ENCODE measurements around the gene PRIMA1.

The PRIMA1 gene

DNA sequence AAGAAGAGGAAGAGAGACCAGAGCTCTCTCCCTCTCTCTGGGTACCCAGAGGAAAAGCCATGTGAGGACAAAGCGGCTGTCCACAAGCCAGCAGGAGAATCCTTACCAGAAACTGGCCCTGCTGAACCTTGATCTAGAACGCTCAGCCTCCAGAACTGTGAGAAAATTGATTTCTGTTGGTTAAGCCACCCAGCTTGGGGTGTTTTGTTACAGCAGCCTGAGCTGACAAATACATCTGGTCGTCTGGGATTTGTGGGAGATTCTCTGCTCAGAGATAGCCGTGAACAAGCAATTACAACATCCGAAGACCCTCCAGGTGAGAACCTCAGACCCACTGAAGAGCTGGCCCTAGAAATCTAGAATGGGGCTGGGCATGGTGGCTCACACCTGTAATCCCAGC lies 6.5 kb upstream of the PRIMA1 start:
- no peak for DNase-seq

DNA sequence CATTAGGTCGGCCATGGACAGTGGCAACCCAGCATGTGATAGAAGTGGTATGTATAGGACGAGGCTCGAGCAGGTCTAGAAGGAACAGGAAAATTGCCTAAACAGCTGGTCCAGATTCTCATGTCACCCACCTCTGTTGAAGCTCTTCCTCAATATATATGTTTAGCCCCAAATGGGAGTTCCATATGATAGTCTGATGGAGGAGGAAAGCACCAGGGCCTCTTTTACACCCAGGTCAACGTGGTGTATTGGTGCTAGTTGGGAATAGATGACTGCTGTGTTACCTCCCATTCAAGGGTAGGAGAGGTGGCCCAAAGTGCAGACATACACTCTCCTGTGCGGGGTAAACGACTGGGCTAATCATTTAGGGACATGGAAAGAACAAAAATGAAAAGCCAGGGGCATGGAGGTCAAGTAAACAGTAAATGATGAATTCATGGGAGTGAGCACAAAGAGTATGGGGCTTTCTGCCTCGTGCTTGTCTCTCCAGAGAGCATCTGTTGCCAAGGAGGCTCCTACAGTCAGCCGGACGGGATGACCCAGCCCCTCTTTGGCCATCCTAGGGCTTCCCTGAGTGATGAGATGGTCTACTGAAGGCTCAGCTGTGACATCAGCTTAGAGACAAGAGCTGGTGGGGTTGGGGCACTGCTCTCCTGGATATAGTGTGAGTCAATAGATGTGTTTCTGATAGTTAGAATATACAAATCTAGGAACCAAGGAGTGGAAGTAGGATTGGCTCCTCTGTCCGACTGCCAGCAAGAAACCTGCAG lies 5.5 kb upstream of the PRIMA1 start:
- DNase-seq: no peak

DNA sequence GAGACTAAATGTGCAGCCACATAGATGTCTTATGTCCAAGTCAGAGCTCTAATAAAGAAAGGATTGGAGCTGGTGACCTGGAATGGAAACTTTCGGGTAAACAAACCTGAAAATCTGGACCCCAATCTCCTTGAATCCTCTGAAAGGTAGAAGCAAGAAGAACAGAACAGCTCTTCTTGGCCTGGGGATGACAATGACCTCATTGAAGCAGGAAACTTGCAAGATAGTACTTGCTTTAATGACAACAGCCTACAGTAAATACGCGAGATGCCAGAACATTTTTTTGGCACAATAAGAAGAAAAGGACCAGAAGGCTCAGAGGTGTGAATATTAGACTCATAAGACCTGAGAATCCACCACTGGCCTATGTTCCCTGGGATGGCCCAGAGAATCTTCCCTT lies 4.1 kb upstream of the PRIMA1 start:
- DNase-seq: no peak

DNA sequence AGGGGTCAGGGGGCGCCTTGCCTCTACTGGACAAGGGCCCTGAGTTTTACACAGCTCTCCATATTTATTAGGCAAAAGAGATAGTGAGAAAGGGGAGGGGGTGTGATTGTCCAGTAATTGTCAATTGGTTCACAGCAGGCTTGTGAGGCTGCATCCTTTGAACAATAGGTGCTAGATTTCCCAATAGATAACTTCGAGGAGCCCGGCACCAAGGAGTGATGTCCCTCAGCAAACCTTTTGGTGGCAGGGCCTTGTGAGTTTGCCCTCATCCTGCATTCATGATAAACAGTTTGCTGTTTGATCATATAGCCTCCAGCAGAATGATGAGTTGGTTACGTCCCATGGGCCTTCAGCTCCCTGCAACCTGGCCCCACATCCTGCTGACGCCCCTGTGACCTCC lies 2.7 kb upstream of the PRIMA1 start:
- DNase-seq: no peak

DNA sequence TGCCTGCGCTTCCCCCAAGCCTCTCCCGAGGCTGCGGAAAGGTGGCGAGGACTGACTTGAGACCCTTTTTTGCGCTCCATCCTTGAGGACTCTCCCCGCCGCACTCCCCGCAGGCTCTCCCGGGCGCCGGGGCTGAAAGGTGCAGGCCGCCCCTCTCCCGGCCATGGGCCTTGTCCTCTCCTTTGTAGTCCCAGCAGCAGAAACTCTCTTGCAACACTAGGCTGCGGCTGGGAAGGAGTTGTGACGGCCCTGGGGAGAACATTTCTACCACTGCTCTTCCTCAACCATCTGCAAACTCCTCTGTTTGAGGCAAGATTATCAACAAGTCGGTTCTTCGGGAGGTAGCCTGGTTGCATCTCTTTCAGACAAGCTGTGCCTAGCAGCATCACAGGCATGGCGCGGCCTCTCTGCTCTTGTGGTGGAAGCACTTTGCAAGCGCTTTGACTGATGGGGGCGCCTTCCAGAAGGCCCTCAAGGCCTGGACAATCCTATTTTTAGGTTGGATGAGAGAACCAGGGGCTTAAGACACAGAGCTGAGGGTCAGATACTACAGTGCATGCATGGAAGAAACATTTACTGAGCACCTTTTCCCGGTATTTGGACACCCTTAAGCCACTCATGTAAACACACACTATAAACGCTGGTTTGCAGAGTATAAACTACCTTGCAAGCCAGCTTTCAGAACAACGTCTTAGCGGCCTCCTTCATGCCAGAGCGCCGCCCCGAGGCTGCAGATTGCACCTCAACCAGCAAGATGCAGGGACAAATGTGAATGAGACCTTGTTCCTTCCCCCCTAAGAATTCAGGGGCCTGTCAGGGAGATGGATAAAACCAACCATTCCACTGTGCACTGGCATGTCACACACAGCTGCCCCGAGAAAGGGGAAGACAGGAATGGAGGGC lies 1.2 kb upstream of the PRIMA1 start:
- DNase-seq: no peak

DNA sequence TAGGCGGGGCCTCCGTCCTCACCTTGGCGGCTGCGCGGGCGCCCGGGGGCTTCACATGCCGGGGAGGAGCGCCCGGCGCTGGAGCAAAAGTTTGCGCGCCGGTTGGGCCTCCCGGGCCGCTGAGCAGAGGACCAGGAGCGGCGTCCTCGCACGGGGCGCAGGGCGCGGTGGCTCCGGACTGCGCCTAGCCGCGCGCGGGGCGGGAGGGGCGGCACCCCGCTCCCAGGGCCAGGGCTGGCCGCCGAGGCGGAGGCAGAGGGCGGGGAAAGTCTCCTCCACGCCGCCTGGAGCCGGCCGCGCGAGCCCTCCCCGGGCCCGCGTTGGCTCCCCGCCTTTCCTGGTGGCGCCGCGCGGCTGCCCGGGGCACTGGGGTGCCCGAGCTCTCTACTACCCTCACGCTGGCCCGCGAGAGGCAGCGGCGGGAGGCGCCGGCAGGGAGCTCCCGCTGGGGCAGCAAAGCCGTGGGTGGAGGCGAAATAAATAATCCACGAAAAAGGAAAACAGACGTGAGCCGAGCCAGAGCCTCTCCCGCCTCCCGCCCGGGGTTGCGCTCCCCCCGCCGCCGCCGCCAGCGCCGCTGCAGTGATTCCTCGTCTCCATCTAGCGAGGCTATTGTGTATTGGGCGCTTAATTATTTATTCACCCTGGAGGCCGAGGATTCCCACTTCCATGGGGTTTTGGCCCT lies 400 bp upstream of the PRIMA1 start:
- DNase-seq: peak; percentile 74

DNA sequence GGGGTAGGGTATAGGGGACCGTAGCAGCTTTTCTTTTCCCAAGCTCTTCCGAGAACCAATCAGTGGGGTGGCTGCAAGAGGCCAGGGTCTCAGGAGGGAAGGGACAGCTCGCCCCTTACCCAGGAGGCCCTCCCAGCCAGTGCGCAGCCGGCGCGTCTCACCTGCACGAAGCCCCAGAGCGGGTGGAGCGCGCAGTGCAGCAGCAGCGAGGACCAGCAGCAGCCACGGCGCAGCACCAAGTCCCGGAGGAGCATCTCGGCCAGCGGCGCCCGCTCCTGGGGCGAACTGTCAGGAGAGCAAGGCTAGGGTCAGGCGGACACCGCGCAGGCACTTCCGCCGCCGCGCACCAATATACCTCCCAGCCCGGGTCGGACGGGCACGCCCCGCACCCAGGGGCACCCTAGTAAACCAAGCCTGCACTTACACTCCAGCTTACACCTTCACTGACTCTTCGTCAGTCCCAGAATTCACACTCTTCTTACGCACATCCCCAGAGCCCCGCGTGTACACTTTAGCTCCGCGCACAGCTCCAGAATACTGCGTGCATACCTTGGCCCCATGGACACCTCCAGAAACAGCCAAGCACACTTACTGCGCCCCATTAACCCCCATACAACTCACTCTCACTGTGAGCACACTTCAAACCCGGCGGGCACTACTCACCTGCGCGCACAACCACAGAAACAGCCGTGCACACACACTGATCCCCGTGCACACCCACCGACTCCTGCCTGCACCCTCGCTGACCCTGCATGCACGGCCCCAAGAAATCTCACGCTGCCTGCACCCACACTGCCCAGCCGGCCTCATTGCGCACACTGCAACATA lies 606 bp downstream of the PRIMA1 start:
- no peak for DNase-seq

DNA sequence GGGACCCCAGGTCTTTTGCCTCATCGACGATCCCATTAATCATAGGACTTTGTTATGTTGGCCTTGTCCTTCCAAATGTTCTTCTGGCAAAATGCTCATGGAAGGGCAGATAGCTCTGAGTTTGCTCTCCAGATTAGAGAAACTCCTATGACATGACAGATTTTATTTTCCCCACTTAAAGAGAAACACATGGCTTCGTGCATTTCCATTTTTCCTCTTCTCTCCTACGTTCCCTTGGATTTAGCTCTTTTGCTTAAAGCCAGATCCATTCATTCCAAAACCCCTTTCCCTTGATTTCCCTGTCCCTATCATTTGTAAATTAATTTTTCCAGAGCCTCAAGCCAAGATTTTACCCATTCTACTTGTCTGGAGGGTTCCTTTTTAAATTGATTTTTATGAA lies 2.9 kb downstream of the PRIMA1 start:
- no peak for DNase-seq

DNA sequence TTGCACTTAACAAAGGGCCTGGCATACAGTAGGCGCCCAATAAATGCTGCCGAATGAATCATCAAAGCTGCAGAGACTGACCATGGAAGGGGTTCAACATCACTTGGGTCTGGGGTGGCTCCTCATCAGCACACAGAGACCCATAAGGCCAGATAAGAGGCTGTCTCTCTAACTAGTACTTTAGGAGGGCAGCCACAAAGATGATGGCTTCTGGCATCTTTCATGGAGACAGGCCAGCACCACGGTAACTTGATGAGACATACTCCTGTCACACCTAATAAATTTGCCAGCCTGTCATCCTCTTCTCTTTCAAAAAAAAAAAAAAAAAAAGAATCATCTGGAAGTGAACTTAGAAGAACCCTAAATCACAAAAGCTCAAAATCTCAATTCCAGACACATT lies 3.4 kb downstream of the PRIMA1 start:
- no peak for DNase-seq

DNA sequence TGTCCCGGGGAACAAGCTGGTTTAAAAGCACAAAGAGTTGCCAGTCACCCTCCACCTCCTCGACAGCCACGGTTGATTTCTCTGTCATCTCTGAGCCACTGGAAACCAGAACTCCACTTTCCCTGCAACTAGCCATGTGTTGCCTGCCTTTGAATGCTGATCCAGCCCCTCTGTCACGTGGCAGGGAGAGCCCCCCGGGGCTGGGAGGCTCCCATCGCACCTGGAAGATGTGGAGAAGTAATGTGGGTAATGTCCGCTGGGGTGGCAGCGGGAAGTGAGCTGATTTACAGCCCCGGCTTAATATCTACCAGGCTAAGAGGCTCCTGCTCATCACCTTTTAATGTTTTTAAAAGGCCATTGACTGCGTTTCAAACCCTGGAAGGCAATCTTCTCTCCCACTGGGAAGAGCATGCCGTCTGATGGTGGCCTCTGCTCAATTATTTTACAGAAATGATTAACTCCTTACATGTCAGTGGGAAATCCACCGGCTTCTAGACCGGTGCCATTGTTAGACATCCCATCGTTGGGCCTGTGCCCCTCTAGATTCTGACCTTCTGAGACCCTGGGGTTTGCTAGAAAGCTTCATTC lies 7.4 kb downstream of the PRIMA1 start:
- no peak for DNase-seq

DNA sequence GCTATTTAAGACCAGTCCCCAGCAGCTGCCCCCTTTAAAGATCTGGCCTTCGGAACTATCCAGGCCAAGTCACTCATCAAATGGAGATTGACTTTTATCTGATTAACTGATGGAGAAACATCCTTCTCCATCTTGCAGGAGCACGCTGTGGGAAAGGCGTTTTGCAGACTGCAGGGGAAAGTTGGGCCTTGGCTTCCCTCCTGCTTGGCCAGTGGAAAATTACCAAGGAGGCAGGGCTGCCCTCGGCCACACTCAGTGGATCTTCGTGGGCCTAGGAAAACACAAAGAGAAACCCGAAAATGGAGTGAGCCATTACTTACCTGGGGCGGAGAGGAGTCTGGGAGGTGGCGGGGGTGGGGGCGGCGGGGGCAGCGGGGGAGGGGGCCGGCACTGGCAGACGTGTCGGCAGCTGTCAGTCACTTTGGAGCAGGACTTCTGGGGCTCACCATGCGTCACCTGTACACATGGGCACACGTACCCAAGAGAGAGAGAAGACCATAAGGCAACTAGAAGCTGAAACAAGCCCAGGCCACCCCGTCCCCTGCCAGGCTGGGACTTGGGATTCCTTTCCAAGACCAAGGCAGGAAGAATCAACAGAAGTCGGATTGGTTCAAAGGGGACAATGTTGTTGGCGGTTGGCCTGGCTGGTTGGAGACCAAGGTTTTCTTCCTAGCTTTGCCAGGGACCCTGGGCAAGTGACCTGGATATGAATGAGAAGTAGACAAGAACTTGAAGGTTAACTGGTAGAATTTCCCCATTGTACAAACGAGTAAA lies 9.2 kb downstream of the PRIMA1 start:
- DNase-seq: no peak

DNA sequence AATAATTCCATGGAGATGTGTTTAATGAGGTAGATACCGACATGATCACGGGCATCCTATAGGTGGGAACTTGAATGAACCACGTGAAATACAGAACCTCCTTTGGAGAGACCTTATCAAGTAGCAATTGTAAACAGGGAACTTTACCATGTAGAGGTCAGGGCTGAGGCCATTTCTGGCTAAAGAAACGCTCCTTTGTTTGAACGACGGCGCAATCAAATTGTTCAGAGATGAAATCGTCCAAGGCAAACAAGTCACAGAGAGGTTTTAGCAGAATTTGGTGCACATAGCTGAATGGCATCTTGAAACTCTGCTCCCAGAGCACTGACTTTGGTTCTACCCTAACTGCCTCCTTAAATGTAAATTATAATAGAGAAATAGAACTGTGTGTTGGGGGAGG lies 9.8 kb downstream of the PRIMA1 start:
- no peak for DNase-seq

DNA sequence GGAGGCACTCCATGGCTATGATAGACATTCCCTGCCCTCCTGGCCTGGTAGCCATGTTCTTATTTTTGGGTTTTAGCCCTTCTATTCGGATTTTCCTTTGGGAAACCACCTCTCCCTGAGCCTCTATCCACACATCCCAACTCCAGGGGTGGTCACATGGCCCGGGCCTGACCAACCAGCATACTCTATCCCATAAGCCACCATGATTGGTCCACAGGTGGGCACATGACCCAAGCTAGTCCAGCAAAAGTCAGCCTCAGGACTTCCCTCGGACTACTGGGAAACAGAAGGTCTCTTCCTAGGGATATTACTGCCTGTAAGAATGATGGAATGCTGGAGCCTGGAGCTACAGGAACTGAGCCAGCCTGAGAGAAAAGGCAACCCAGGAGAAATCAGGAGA lies 12.5 kb downstream of the PRIMA1 start:
- DNase-seq: no peak

DNA sequence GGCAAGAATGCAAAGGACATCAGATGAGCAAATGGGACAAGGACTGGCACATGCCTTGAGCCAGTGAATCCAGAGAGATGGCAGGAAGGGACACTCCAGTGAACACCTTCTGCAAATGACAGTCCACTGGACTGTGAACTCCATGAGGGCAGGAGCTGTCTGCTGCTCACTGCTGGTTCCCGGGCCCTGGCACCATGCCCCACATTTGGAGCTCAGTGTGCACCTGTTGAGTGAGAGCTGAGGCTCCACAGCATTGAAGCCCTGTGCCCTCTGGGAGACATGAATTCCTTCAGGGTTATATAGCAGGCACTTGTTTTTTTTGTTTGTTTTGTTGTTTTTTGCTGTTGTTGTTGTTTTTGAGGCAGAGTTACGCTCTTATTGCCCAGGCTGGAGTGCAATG lies 13.1 kb downstream of the PRIMA1 start:
- DNase-seq: no peak

DNA sequence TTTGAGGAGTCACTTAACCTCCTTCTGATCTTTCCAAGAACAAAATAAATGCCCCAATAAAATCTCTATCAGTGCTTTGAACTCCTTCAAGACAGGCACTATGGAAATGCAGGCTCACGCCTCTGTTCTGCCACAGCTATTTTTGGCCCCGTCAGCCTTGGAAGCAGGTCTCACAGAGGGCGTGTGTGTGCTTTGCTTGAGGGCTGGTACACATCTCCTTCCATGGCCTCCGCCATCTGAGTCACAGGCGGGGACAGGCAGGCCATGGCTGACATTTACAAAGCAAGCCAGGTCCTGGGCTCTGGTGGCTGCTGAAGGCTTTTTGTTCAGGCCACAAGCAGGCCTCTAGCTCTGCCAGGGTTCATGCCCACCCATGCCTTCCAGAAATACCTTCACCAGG lies 16.0 kb downstream of the PRIMA1 start:
- no peak for DNase-seq

DNA sequence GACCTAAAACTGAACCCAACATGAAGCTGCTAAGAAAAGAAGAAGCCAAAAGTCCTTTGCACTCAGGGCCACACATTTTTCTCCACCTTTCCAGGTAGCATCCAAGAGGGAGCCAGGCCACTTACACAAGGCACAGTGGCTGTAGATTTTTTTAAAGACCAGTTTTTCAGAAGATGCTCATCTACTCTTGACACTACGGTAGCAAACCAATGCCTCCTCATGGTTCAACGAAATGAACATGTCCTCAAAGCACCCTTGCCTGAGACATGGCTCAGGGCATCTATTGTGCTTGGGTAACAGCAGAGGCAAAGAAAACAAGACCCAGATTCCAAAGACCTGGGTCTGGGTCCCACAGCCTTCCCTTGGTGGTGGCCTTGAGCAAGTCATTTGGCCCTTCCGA lies 22.3 kb downstream of the PRIMA1 start:
- no peak for DNase-seq

DNA sequence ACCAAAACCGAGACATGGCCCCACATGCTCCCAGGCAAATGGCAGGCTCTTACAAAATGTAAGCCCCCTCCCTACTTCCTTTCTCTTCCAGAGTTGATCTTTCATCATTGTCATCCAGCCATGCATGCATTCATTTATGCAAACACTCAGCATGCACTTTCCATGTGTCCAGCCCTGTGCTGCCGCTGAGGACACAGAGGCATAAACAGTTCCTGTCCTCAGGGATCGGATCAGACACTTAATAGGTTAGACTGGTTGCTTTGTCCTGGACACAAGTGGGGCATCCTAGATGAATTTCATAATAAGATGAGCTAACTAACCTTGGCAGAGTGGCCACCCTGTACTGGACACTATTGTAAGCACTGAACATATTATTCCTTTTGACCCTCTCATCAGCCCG lies 23.1 kb downstream of the PRIMA1 start:
- no peak for DNase-seq

DNA sequence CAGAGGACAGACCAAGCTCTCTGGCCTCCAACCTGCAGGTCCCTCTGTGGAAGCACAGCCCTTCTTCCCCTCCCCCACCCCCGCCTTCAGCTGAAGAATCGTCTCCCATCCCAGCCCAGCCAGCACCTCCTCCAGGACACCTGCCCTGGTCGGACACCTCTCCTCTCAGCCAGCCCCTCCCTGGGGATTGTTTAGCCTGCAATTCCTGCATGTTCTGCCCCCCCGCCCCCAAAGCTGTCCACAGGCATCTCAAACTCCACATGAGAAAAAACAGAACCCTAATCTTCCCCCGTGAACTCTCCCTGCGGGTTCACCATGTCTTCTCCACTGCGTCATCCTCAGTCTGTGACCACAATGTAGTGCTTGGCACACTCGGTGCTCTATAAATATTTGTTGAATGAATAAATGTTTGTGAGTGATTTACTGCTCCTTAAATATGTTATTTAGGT lies 24.1 kb downstream of the PRIMA1 start:
- no peak for DNase-seq

DNA sequence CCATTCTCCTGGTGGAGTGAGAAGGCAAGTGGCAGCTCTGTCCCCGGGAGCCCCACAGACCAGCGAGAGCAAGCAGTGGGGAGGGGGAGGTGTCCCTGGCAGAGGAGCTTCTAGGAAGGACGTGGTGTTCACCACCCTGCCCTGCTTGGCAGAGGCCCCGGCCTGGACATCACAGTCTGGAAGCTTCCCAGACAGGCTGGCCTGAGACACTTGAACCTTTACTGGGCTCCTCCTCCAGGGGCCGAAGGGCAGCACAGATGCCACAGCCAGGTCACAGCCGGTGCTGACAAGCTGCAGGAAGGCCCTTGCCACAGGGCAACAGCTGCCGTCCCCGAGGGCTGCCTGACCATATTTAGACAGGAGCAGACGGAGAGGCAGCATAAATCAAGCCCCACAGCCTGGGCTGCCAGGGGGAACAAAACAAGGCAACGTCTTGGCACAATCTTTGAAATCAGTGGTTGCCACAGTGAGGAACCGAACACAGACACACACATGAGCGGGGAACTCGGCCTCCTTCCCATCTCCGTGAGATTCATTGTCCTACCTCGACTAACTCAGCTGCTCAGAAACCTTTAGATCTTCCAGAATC lies 28.5 kb downstream of the PRIMA1 start:
- DNase-seq: no peak

DNA sequence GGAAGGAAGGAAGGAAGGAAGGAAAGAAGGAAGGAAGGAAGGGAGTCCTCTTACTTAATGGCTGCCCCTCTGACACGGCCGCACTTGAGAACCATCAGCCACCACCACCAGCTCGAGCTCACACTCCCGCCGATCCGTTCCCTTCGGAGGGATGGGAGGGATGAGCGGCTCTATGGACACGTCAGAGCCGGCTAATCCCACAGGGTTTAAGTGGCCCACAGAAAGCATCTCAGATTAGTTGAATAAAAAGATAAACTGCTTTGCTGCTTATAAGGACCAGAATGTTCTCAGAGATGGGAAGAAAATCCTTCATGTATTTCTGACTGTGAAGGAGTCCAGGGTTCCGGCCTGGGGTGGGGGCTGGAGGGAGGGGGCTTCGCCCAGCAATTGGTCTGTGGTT lies 31.1 kb downstream of the PRIMA1 start:
- DNase-seq: no peak

DNA sequence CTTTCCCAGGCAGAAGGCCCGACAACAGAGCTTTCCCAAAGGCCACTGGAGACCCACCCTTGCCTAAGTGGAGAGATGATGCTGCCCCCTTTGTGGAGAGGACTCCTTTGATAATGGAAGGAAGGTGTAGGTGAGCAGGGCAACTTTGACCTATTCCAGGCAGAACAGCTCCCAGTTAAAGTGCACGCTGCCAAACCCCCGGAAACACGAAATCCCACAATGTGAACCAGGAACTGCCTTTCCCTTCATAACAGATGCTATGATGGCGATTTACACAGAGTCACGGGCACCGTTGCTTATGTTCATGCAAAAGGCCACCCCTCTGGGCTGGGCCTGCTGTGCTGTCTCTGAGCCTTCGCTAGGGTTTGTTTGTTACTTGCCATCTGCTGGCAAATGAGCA lies 34.6 kb downstream of the PRIMA1 start:
- DNase-seq: no peak
